Gastroesophageal sphincter (tissue), 3 donors: ENCODE results near the gene USP32.

ENCODE experiments used
- CTCF ChIP-seq, 4 experiments: fragments of 200-600 bp in 2 of 4; fragments of 450-650 bp in 2 of 4; sonication (generic) in 1 of 4; IDR thresholded peaks; one replicate each; pipeline ENCODE4 v1.5.1; 2017 to 2019; ENCODE audit warnings: antibody characterized with exemption in 4 of 4, mild to moderate bottlenecking in 2 of 4, moderate library complexity in 2 of 4
- EP300 ChIP-seq: sonication (generic); formaldehyde crosslinking; IDR thresholded peaks from one replicate; pipeline ENCODE4 v1.6.1; 2017; ENCODE audit warnings: antibody characterized with exemption, mild to moderate bottlenecking
- POLR2A ChIP-seq, 2 donors: fragments of 450-650 bp; IDR thresholded peaks; one replicate each; pipeline ENCODE4 v1.6.1; 2017; ENCODE audit warnings: antibody characterized with exemption in 2 of 2, mild to moderate bottlenecking in 2 of 2, moderate library complexity in 1 of 2
- POLR2AphosphoS5 ChIP-seq: sonication (generic); formaldehyde crosslinking; IDR thresholded peaks from one replicate; pipeline ENCODE4 v1.6.1; 2017; ENCODE audit warnings: antibody characterized with exemption

- TF ChIP-seq POLR2AphosphoS5 (no peak), CTCF (IDR thresholded peaks at IDR 0.05) (no peak), POLR2A (IDR thresholded peaks at IDR 0.05) (no peak), EP300 (no peak)
Measured at GRCh38 chr17:60325730-60326524, 66.0 kb downstream of the USP32 start.
